ENCODE measurements around the gene DOCK4.
"Not testable (repeated sequence)": the region's sequence is repeated elsewhere in the genome, so short reads cannot be mapped to it uniquely, and the experiment has no call there.

Gene DOCK4

DNA sequence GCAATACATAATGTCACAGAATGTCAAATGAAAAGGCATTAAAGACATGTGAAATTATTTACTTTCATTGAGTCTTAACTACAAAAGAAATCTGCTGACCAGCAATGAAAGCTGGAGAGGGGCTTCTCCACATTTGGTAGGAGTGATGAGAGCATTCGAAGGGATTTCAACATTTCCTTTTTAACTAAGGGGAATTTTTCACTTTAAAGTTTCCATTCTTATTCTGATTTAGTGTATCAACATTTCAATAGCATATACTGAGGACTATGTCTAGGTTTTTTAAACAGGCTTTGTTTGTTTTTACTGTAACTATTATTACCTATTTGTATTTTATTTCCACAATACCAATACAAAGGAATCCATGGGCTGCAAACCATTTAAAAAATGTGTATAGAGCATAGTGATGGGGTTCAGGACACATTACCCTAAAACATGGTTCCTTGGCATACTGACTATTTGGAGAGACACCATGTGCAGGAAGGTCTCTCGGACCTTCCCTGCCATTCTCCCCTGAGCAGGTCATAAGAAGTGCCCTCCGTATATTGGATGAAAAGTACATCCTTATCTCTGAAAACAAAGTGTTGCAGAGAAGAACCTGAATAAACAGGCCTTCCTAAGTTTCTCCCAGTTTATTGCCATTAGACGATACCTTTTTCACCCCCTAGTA, 278.7 kb downstream of the DOCK4 start:
- DNase-seq: no peak

- DNase-seq: no peak
Observed at GRCh38 chr7:111920329-111920728, 285.9 kb downstream of the DOCK4 start.

- no peak for DNase-seq
Observed at GRCh38 chr7:111919631-111920179, 286.5 kb downstream of the DOCK4 start.

DNA sequence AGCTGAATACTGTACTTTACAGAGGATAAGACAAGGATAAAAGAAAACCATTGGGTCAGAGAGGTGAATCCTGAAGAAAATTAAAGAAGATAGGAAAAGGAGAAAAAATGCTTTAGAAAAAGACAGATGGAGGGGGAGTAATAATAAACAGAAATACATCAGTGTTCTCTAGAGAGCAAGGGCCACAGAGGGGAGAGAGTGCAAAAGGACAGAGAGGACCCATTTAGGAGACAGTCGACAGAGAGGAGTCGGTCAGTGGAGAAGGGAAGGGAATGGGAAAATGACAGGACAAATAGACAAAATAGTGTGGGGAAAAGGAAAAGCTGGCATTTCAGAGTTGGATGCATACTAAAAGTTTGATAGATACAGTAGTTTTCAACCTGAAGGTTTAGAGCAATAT, 287.0 kb downstream of the DOCK4 start:
- no peak for DNase-seq

- DNase-seq: no peak
Observed at GRCh38 chr7:111918461-111918860, 287.7 kb downstream of the DOCK4 start.

DNA sequence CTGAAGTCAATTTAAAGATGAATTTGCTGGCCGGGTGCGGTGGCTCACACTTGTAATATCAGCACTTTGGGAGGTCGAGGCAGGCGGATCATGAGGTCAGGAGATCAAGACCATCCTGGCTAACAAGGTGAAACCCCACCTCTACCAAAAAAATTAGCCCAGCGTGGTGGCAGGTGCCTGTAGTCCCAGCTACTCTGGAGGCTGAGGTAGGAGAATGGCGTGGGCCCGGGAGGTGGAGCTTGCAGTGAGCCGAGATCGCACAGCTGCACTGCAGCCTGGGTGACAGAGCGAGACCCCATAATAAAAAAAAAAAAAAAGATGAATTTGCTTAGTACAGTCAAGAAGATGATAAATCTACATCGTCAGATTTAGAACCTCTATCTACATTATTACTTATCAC, 288.8 kb downstream of the DOCK4 start:
- not testable (repeated sequence) for DNase-seq

DNA sequence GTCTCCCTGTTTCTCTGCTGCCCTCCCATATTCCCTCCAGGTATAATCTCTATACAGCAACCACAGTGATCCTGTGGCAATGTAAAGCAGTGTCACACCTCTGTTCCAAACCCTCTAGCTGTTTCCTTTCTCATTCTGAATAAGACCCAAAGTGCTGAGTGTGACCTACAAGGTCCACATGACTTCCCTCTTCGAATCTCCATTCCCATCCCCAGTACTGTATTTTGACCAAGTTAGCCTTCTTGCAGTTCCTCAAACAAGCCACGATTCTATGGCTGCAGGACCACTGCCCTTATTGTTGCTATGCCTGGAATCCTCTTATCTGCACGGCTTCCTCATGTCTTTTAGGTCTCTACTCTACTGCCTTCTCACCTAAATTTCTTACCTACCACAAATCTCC, 291.9 kb downstream of the DOCK4 start:
- no peak for DNase-seq

DNA sequence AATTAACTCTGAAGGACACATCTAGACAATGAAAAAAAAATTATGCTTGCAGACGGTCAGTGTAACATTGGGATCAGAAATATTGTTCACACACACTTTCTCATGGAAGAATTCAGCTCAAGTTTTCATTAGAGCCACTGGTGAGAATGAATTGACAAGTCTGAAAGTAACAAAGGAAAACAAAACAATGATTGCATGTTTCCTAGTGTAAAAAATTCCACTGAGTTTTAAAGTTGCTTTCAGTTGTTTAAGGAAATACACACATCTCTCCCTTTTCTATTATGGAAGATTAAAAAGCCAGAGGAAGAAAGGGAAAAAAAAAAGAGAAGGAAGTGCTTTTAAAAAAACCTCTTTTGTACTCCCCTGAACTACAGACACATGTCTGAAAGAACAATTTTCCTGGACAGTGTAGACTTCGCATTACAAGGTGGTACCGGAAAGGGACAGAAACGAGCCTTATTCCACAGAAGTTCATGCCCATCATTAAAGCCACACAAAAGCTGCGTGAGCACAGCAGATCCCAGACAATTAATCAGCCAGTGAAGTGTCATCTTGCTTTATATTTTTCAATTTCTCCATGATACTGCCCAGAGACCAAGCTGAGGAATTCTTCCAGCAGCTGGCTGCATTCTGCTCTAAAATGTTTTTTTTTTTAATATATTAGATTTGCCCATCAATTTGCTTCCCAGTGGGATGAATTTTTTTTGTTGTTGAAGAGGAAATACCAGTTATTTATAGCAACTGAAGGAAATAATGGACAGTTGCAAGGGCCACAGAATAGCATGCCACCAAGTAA, 294.8 kb downstream of the DOCK4 start:
- DNase-seq: no peak

DNA sequence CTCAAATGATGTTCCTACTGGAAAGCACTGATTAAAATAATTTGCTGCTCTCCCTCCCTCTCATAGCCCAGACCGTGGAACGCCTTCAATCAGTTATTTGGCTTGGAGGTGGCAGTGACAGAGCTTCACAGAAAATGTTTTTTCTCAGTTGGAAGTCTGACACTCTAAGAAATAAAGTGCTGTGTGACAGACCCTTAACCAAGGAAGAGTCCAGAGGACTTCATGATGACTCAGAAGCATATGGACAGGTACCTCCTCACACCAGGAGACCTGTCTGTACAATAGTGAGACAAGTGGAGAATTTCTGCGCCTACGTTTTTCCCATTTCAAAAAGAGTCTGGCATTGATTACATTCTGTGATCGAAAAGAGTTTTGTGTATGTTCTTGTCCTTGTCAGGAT, 295.5 kb downstream of the DOCK4 start:
- DNase-seq: no peak

- DNase-seq: not testable (repeated sequence)
Observed at GRCh38 chr7:111908673-111909072, 297.5 kb downstream of the DOCK4 start.

- DNase-seq: no peak
Observed at GRCh38 chr7:111903797-111904196, 302.4 kb downstream of the DOCK4 start.

- DNase-seq: no peak
Observed at GRCh38 chr7:111903016-111903415, 303.2 kb downstream of the DOCK4 start.

GRCh38 chr7:111900283-111900682, 305.9 kb downstream of the DOCK4 start:
- DNase-seq: no peak

- no peak for DNase-seq
Observed at GRCh38 chr7:111895049-111895448, 311.1 kb downstream of the DOCK4 start.

GRCh38 chr7:111894518-111894917, 311.7 kb downstream of the DOCK4 start:
- no peak for DNase-seq

- no peak for DNase-seq
Observed at GRCh38 chr7:111893190-111893589, 313.0 kb downstream of the DOCK4 start.

DNA sequence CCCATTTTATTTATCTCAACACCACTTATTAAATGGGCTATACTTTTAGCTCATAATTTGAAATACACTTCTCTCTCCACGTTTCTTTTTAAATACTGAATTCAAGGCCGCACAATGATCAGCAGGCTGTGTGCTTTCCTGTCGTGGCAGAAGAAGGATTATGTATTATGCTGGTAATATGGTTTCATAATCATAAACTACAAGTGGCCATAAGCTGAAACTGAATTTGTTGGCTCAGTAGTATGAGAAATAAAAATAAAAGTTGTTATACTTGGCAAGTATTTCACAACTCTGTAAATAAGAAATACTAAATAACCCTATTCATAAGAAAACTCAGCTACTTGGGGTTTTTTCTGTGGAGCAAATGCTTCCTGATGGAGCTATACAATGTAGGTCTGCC, 313.6 kb downstream of the DOCK4 start:
- DNase-seq: no peak

DNA sequence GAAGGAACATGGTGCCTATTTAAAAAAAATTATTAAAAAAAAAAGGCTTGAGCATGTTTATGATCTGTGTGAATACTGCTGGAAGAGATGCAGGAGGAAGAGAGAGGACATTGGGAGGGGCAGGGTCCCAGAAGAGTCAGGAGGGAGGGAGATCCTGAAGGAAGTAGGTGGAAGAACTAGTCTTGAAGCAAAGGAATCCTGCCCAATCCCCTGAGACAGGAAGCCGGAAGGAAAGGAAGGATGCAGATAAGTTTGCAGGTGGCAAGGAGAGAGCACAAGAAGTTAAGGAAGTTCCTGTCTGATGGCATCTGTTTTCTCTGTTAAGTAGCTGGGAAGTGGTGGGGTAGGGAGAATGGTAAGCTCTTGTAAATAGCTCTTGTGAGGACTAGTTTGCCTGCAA, 318.5 kb downstream of the DOCK4 start:
- DNase-seq: no peak

- DNase-seq: no peak
Observed at GRCh38 chr7:111886233-111886632, 320.0 kb downstream of the DOCK4 start.

DNA sequence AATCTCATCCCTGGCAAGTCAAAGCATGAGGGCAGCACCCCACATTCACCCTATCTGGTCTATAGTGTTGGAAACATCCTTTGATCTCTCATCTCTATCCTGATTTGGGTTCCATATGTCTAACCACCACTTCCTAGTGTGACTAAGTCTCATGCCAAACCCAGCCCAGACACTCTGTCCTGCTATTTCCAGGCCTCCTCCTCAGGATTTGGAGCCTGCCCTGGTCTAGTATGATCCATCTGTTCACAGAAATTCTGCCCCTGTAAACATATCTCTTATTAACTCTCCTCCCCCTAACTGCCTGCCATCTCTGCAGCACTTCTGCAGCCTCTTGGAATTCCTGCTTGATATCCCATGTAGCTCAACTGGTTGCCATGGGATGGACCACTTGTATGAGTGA, 323.0 kb downstream of the DOCK4 start:
- no peak for DNase-seq

DNA sequence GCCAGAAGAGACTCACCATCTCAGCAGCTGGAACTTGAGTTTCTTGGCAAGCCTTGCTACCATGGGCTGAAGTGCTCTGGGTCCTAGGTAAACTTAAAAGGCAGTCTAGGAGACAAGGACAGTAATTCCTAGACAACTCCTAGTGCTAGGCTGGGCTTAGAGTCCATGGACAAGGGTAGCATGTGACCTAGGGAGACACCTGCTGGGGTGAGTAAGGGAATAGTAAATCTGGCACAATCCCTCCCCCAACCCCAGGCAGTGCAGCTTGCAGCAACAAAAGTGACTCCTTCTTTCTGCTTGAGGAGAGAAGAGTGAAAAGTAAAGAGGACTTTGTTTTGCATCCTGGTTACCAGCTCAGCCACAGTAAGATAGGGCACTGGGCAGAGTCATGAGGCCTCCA, 327.4 kb downstream of the DOCK4 start:
- no peak for DNase-seq

- DNase-seq: no peak
Observed at GRCh38 chr7:111877931-111878330, 328.3 kb downstream of the DOCK4 start.

GRCh38 chr7:111873963-111874690, 332.1 kb downstream of the DOCK4 start:
- no peak for DNase-seq

GRCh38 chr7:111873326-111873646, 332.9 kb downstream of the DOCK4 start:
- DNase-seq: no peak
